GM12878 (cell line): ENCODE measurements around the gene GALNT18. TPM values are rescaled to one million over a fixed set of nuclear protein-coding genes. Genes with fewer than 3 reads are reported as not detected.

Experiments
- ATAC-seq: fragments of 200-7000 bp; cut with Tn5 transposase; 3 replicates; pipeline ENCODE4 v1.9.1; 2020; ENCODE audit warnings: mild to moderate bottlenecking, moderate library complexity
- BruUV-seq: library from RNA; stranded (reverse); fragments of 400-500 nt; replicated peaks from 2 replicates; lab custom pipeline; 2021; lab: Mats Ljungman, UMichigan
- CTCF ChIA-PET: fragments of 300-600 bp; sonication (Branson Sonifier 250); formaldehyde crosslinking; extraction: SDS; loops from one replicate; lab custom pipeline; 2021; ENCODE audit warnings: inconsistent platforms; lab: Yijun Ruan, JAX
- POLR2A ChIA-PET: fragments of 350-600 bp; formaldehyde crosslinking; extraction: SDS; loops from one replicate; lab custom pipeline; 2021; ENCODE audit warnings: inconsistent platforms; lab: Charles Lee
- RAD21 ChIA-PET: fragments of 300-600 bp; sonication (Branson Sonifier 250); formaldehyde crosslinking; loops from one replicate; lab custom pipeline; 2023; ENCODE audit warnings: antibody characterized with exemption; ENCODE audit not compliant: unreplicated experiment; lab: Charles Lee
- SMC1A ChIA-PET: fragments of 300-600 bp; sonication (Branson Sonifier 250); formaldehyde crosslinking; loops from one replicate; lab custom pipeline; 2023; ENCODE audit not compliant: unreplicated experiment, uncharacterized antibody; lab: Charles Lee
- DNase-seq: peaks from one replicate; pipeline ENCODE4 v3.0.0-alpha.2; 2011; ENCODE audit warnings: low read depth, low spot score
- FAIRE-seq: peaks from 3 replicates; lab custom pipeline; 2011; peaks lifted over from hg19 to GRCh38; lab: Jason Lieb, UNC
- H2AFZ ChIP-seq: 2 replicates; pipeline ENCODE4 v1.6.0; 2011; ENCODE audit warnings: low read depth, low read length, control low read depth; ENCODE audit not compliant: control insufficient read depth
- H3K27ac ChIP-seq: 2 replicates; pipeline ENCODE4 v1.5.1; 2011; ENCODE audit warnings: control low read depth; ENCODE audit not compliant: control insufficient read depth, insufficient read depth
- H3K27me3 ChIP-seq, 2 experiments: replicated peaks in 1 of 2; 2 replicates each; pipeline versions ENCODE4 v1.6.0 to v1.6.1; 2011; ENCODE audit warnings: low read length in 1 of 2; ENCODE audit not compliant: control insufficient read depth in 2 of 2, insufficient read depth in 2 of 2
- H3K36me3 ChIP-seq, 2 experiments: 2 replicates each; pipeline ENCODE4 v1.5.1; 2011; ENCODE audit warnings: low read length in 1 of 2; ENCODE audit not compliant: control insufficient read depth in 2 of 2, insufficient read depth in 2 of 2
- H3K4me1 ChIP-seq: 2 replicates; pipeline ENCODE4 v1.6.1; 2011; ENCODE audit warnings: mild to moderate bottlenecking, low read length, moderate library complexity, mixed read lengths; ENCODE audit not compliant: control insufficient read depth, insufficient read depth
- H3K4me2 ChIP-seq: 2 replicates; pipeline ENCODE4 v1.6.0; 2011; ENCODE audit warnings: control low read depth; ENCODE audit not compliant: control insufficient read depth, insufficient read depth
- H3K4me3 ChIP-seq: fragments of 200-600 bp; sonication (generic); 2 replicates; pipeline ENCODE4 v1.5.1; 2016
- H3K79me2 ChIP-seq: 2 replicates; pipeline ENCODE4 v1.6.0; 2011; ENCODE audit warnings: low read length; ENCODE audit not compliant: control insufficient read depth, insufficient read depth
- H3K9ac ChIP-seq: 2 replicates; pipeline ENCODE4 v1.8.0; 2011; ENCODE audit warnings: low read length, control low read depth, mixed read lengths; ENCODE audit not compliant: control insufficient read depth, insufficient read depth
- H3K9me3 ChIP-seq: replicated peaks from 3 replicates; pipeline ENCODE4 v1.5.1; 2011; ENCODE audit warnings: mild to moderate bottlenecking, low read length; ENCODE audit not compliant: control insufficient read depth, insufficient read depth
- H4K20me1 ChIP-seq: 2 replicates; pipeline ENCODE4 v1.6.0; 2011; ENCODE audit not compliant: control insufficient read depth, insufficient read depth
- BHLHE40 ChIP-seq, 2 experiments: fragments of 450-650 bp in 1 of 2; IDR thresholded peaks; 2 replicates each; pipeline ENCODE4 v1.6.1; 2011 to 2017; ENCODE audit warnings: low read depth in 2 of 2, borderline replicate concordance in 1 of 2, improper control_type of control experiment in 1 of 2, low read length in 1 of 2, mild to moderate bottlenecking in 1 of 2
- BMI1 ChIP-seq: fragments of 450-650 bp; IDR thresholded peaks from 2 replicates; pipeline ENCODE4 v1.6.1; 2016; ENCODE audit warnings: mild to moderate bottlenecking, moderate library complexity, borderline replicate concordance
- CBFB ChIP-seq: IDR thresholded peaks from 2 replicates; pipeline ENCODE4 v1.6.1; 2016; ENCODE audit warnings: antibody characterized with exemption, low read depth
- CEBPB ChIP-seq, 2 experiments: fragments of 150-350 bp in 1 of 2; IDR thresholded peaks; 2 replicates each; pipeline ENCODE4 v1.6.1; 2012 to 2014; ENCODE audit warnings: low read depth in 2 of 2, low read length in 2 of 2, borderline replicate concordance in 1 of 2, inconsistent platforms in 1 of 2
- DPF2 ChIP-seq: fragments of 450-650 bp; IDR thresholded peaks from 2 replicates; pipeline ENCODE4 v1.6.1; 2017; ENCODE audit warnings: mild to moderate bottlenecking
- E2F4 ChIP-seq: IDR thresholded peaks from 2 replicates; pipeline ENCODE4 v1.6.1; 2012; ENCODE audit warnings: low read depth, low read length, improper control_type of control experiment
- ESRRA ChIP-seq: IDR thresholded peaks from 2 replicates; pipeline ENCODE4 v1.6.1; 2012; ENCODE audit warnings: mild to moderate bottlenecking, low read length, improper control_type of control experiment
- KLF5 ChIP-seq: fragments of 450-650 bp; IDR thresholded peaks from 2 replicates; pipeline ENCODE4 v1.6.1; 2014; ENCODE audit warnings: mild to moderate bottlenecking; ENCODE audit not compliant: partially characterized antibody
- LARP7 ChIP-seq: fragments of 450-650 bp; IDR thresholded peaks from 2 replicates; pipeline ENCODE4 v1.6.1; 2017; ENCODE audit warnings: mild to moderate bottlenecking
- MTA2 ChIP-seq: fragments of 450-650 bp; IDR thresholded peaks from 2 replicates; pipeline ENCODE4 v1.6.1; 2016; ENCODE audit warnings: low read depth, mild to moderate bottlenecking, moderate library complexity
- PAX5 ChIP-seq: IDR thresholded peaks from 2 replicates; pipeline ENCODE4 v1.6.1; 2011; ENCODE audit warnings: low read depth, low read length, borderline replicate concordance
- PBX3 ChIP-seq: IDR thresholded peaks from 2 replicates; pipeline ENCODE4 v1.6.1; 2011; ENCODE audit warnings: mild to moderate bottlenecking, low read depth, low read length, moderate library complexity; ENCODE audit not compliant: insufficient replicate concordance
- RB1 ChIP-seq: fragments of 450-650 bp; formaldehyde crosslinking; IDR thresholded peaks from 2 replicates; pipeline ENCODE4 v1.6.1; 2017; ENCODE audit warnings: mild to moderate bottlenecking, borderline replicate concordance
- RFX5 ChIP-seq: IDR thresholded peaks from 2 replicates; pipeline ENCODE4 v1.6.1; 2011; ENCODE audit warnings: low read depth, low read length, improper control_type of control experiment
- SIN3A ChIP-seq: IDR thresholded peaks from 2 replicates; pipeline ENCODE4 v1.6.1; 2012; ENCODE audit warnings: low read depth, low read length, improper control_type of control experiment
- SMAD1 ChIP-seq: fragments of 450-650 bp; IDR thresholded peaks from 2 replicates; pipeline ENCODE4 v1.6.1; 2018; ENCODE audit warnings: mild to moderate bottlenecking, low read depth; ENCODE audit not compliant: partially characterized antibody
- SMARCA5 ChIP-seq: fragments of 450-650 bp; IDR thresholded peaks from 2 replicates; pipeline ENCODE4 v1.6.1; 2017; ENCODE audit warnings: mild to moderate bottlenecking
- TCF3 ChIP-seq: IDR thresholded peaks from 2 replicates; pipeline ENCODE4 v1.6.1; 2012; ENCODE audit warnings: low read depth, mild to moderate bottlenecking, low read length, borderline replicate concordance; ENCODE audit not compliant: insufficient read depth
- TCF7 ChIP-seq: IDR thresholded peaks from 2 replicates; pipeline ENCODE4 v1.6.1; 2014; ENCODE audit warnings: antibody characterized with exemption, borderline replicate concordance
- USF2 ChIP-seq: IDR thresholded peaks from 2 replicates; pipeline ENCODE4 v1.6.1; 2011; ENCODE audit warnings: low read depth, low read length, improper control_type of control experiment, borderline replicate concordance
- ZNF217 ChIP-seq: fragments of 450-650 bp; IDR thresholded peaks from 2 replicates; pipeline ENCODE4 v1.6.1; 2017; ENCODE audit warnings: antibody characterized with exemption, mild to moderate bottlenecking
- WGBS: methylation state at CpG from one replicate; pipeline ENCODE4 v1.1.6; 2016; ENCODE audit warnings: low lambda C conversion rate; ENCODE audit not compliant: insufficient replicate concordance, insufficient coverage; ENCODE audit errors: missing lambda C conversion rate; 5-methylcytosine and 5-hydroxymethylcytosine counted together
- in situ Hi-C: fragments of 300-500 bp; cut with MboI; formaldehyde crosslinking; loops from 9 replicates; pipeline ENCODE4 v1.14.3; 2018; ENCODE audit warnings: mixed read lengths
- intact Hi-C: fragments of 100-400 bp; cut with micrococcal nuclease; formaldehyde crosslinking; loops from one replicate; pipeline ENCODE4 v1.14.2; 2022; ENCODE audit not compliant: unreplicated experiment
- polyA plus RNA-seq, 11 experiments: library from polyadenylated mRNA; depleted of rRNA in 4 of 11; unstranded in 6 of 11; stranded (reverse) in 5 of 11; fragments of >200 nt; fragmentation: Nextera tagmentation in 4 of 11; fragmentation: Illumina TruSeq in 1 of 11; extraction: Ambion mirVana in 4 of 11; extraction: Trizol in 1 of 11; gene quantifications; 1 replicate in 1 of 11; 2 replicates in 10 of 11; pipeline versions ENCODE4 v1.2.1 to v1.2.3, GENCODE V29; 2011 to 2016; ENCODE audit warnings: inconsistent platforms in 2 of 11, missing spikeins in 2 of 11, low read depth in 1 of 11
- total RNA-seq, 4 experiments: library from RNA; depleted of rRNA in 3 of 4; stranded (reverse); fragments of >200 nt in 3 of 4; fragmentation: Illumina TruSeq in 1 of 4; extraction: Trizol in 1 of 4; gene quantifications; 2 replicates each; pipeline versions ENCODE4 v1.2.1 to v1.2.3, GENCODE V29; 2013 to 2021

Gene GALNT18
- total and polyA plus RNA-seq, 10 of the 15 experiments (the other 5 are each of a cell fraction or from before 2014, with no cell fraction given), result 1.2 to 14.2 (median 6.3) TPM

GRCh38 chr11:11229647-11230046, 392.2 kb downstream of the GALNT18 start (continued):
- no peak for TF ChIP-seq BMI1

GRCh38 chr11:11227296-11228085, 394.3 kb downstream of the GALNT18 start:
- no TSS peak for BruUV-seq
- no peaks in the 10 kb centered on the region; the same call in 1 of the 2 replicates for H3K4me1 ChIP-seq
- H3K4me2 ChIP-seq, result no peak overlapping the region
- POLR2A ChIA-PET, result no interaction called here
- CTCF ChIA-PET, result interaction anchor here (1.2 to 1.8 kb wide), 3 partner anchors 16 to 40 kb away, joined by 3 to 7 read pairs (median 4); no protein-coding TSS in a partner anchor
- H4K20me1 ChIP-seq, result no peaks in the 10 kb centered on the region
- 40% methylated on average over 8 of the region's 8 CpGs for WGBS
- no peak for DNase-seq
- H3K9me3 ChIP-seq, result no peaks in the 10 kb centered on the region; the same call in 2 of the 3 replicates
- TF ChIP-seq KLF5 (no peak), RFX5 (no peak), SIN3A (no peak), CEBPB (IDR thresholded peaks at IDR 0.05; ENCODE audit: borderline replicate concordance in 1 of 2, low read depth in 2 of 2, low read length in 2 of 2) (no peak), PAX5 (no peak), E2F4 (no peak), RB1 (no peak), TCF3 (no peak), LARP7 (no peak), PBX3 (no peak), TCF7 (no peak), SMARCA5 (no peak), MTA2 (no peak), SMAD1 (no peak), CBFB (no peak), ESRRA (no peak), ZNF217 (no peak), BHLHE40 (IDR thresholded peaks at IDR 0.05; ENCODE audit: borderline replicate concordance in 1 of 2, low read depth in 2 of 2, low read length in 1 of 2) (no peak), USF2 (no peak), DPF2 (no peak)
- TF ChIP-seq, all 136 proteins: peak for 0
- Histone ChIP-seq H3K36me3 (no peaks in the 10 kb centered on the region), H3K79me2 (no peaks in the 10 kb centered on the region), H3K27me3 (no peaks in the 10 kb centered on the region; a peak in 1 of 4 replicates), H2AFZ (no peak overlapping the region), H3K4me3 (no peak overlapping the region), H3K27ac (no peak overlapping the region), H3K9ac (no peak overlapping the region)
- in situ Hi-C loops (no loop called here), intact Hi-C loops (no loop called here)
- FAIRE-seq, result no peak
- ATAC-seq, result no peak
- SMC1A ChIA-PET, result interaction anchor here (0.9 kb wide), 1 partner anchor 145 kb away, joined by 3 read pairs; no protein-coding TSS in a partner anchor
- RAD21 ChIA-PET, result interaction anchor here (0.9 to 2.0 kb wide), 2 partner anchors 35 to 193 kb away, joined by 3 to 6 read pairs; no protein-coding TSS in a partner anchor
